Fibroblast of lung (primary cell): ENCODE results near the gene HNRNPF.

Experiments used
- EZH2 ChIP-seq: IDR thresholded peaks from 2 replicates; pipeline ENCODE4 v1.5.1; 2012; ENCODE audit warnings: low read length, control low read depth, mild to moderate bottlenecking; ENCODE audit errors: missing control alignments
- TF ChIP-seq, protein P1 (sequence below), 2 donors: IDR thresholded peaks in 1 of 2; conservative IDR thresholded peaks in 1 of 2; 1 replicate in 1 of 2; 2 replicates in 1 of 2; pipeline ENCODE4 v1.5.1; 2011 to 2012; ENCODE audit warnings: low read length in 2 of 2, control low read depth in 1 of 2, inconsistent platforms in 1 of 2, low read depth in 1 of 2, mild to moderate bottlenecking in 1 of 2

DNA sequence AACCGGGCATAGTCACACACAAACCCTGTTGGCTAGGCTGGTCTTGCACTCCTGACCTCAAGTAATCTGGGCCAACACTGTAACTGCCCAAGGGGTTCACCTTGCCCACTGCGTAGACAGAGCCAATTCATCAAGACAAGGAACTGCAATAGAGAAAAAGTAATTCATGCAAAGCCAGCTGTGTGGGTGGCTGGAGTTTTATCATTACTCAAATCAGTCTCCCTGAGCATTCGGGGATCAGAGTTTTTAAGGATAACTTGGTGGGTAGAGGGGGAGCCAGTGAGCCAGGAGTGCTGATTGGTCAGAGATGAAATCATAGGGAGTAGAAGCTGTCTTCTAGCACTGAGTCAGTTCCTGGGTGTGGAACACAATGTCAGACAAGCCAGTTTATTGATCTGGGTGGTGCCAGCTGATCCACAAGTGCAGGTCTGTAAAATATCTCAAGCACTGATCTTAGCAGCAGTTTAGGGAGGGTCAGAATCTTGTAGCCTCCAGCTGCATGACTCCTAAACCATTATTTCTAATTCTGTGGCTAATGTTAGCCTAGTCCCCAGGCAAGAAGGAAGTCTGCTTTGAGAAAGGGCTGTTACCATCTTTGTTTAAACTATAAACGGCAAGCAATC, 53.1 kb downstream of the HNRNPF start:
- TF ChIP-seq EZH2 = no peak
- TF ChIP-seq, protein P1, sequence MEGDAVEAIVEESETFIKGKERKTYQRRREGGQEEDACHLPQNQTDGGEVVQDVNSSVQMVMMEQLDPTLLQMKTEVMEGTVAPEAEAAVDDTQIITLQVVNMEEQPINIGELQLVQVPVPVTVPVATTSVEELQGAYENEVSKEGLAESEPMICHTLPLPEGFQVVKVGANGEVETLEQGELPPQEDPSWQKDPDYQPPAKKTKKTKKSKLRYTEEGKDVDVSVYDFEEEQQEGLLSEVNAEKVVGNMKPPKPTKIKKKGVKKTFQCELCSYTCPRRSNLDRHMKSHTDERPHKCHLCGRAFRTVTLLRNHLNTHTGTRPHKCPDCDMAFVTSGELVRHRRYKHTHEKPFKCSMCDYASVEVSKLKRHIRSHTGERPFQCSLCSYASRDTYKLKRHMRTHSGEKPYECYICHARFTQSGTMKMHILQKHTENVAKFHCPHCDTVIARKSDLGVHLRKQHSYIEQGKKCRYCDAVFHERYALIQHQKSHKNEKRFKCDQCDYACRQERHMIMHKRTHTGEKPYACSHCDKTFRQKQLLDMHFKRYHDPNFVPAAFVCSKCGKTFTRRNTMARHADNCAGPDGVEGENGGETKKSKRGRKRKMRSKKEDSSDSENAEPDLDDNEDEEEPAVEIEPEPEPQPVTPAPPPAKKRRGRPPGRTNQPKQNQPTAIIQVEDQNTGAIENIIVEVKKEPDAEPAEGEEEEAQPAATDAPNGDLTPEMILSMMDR (conservative IDR thresholded peaks at IDR 0.05 in 1 of 2, IDR thresholded peaks at IDR 0.05 in 1 of 2; ENCODE audit: low read depth in 1 of 2, low read length in 2 of 2) = no peak
